B cell (primary cell): ENCODE measurements around the gene P3H3. TPM values are rescaled to one million over a fixed set of nuclear protein-coding genes. Genes with fewer than 3 reads are reported as not detected.

ENCODE experiments used
- ATAC-seq: fragments of 200-7000 bp; cut with Tn5 transposase; one replicate; pipeline ENCODE4 v1.10.0; 2021; ENCODE audit warnings: low read depth, mild to moderate bottlenecking, moderate number of reproducible peaks, moderate library complexity
- CTCF ChIA-PET: fragments of 350-600 bp; sonication (Branson Sonifier 250); formaldehyde crosslinking; loops from one replicate; lab custom pipeline; 2021; ENCODE audit warnings: antibody characterized with exemption, inconsistent platforms; lab: Charles Lee
- POLR2A ChIA-PET: fragments of 350-600 bp; sonication (Branson Sonifier 250); formaldehyde crosslinking; loops from one replicate; lab custom pipeline; 2021; ENCODE audit warnings: antibody characterized with exemption; lab: Charles Lee
- DNase-seq: peaks from one replicate; pipeline ENCODE4 v3.0.0; 2013
- H2AFZ ChIP-seq: 2 replicates; pipeline ENCODE4 v1.6.1; 2012; ENCODE audit warnings: mild to moderate bottlenecking, low read depth, low read length; ENCODE audit not compliant: insufficient read depth, poor library complexity, severe bottlenecking
- H3K27ac ChIP-seq, 2 donors: 1 replicate in 1 of 2; 2 replicates in 1 of 2; pipeline ENCODE4 v1.5.1; 2012 to 2013; ENCODE audit warnings: low read length in 2 of 2, mild to moderate bottlenecking in 2 of 2, moderate library complexity in 1 of 2
- H3K27me3 ChIP-seq, 4 experiments: fragments of 200-600 bp in 1 of 4; sonication (generic) in 1 of 4; replicated peaks in 1 of 4; 1 replicate in 2 of 4; 2 replicates in 2 of 4; pipeline versions ENCODE4 v1.6.1 to v1.7.0; 2013 to 2016; ENCODE audit warnings: low read length in 3 of 4, mild to moderate bottlenecking in 2 of 4, mixed read lengths in 1 of 4, moderate library complexity in 1 of 4; ENCODE audit not compliant: insufficient read depth in 4 of 4, control insufficient read depth in 3 of 4; ENCODE audit errors: control extremely low read depth in 1 of 4
- H3K36me3 ChIP-seq, 2 experiments: replicated peaks in 1 of 2; 1 replicate in 1 of 2; 2 replicates in 1 of 2; pipeline versions ENCODE4 v1.6.1 to v1.7.1; 2013; ENCODE audit warnings: low read length in 1 of 2; ENCODE audit not compliant: insufficient read depth in 2 of 2, control insufficient read depth in 1 of 2; ENCODE audit errors: control extremely low read depth in 1 of 2, extremely low read depth in 1 of 2
- H3K4me1 ChIP-seq, 2 donors: fragments of 200-600 bp in 1 of 2; sonication (generic) in 1 of 2; 1 replicate in 1 of 2; 2 replicates in 1 of 2; pipeline versions ENCODE4 v1.5.1 to v1.6.1; 2013 to 2017; ENCODE audit warnings: low read length in 2 of 2; ENCODE audit not compliant: control insufficient read depth in 2 of 2, insufficient read depth in 2 of 2
- H3K4me2 ChIP-seq: replicated peaks from 2 replicates; pipeline ENCODE3; 2012; ENCODE audit warnings: mild to moderate bottlenecking, low read depth, low read length; ENCODE audit not compliant: poor library complexity, severe bottlenecking
- H3K4me3 ChIP-seq, 5 experiments: fragments of 200-600 bp in 1 of 5; sonication (generic) in 1 of 5; 1 replicate in 3 of 5; 2 replicates in 2 of 5; pipeline versions ENCODE4 v1.5.1 to v1.7.0; 2011 to 2016; ENCODE audit warnings: low read length in 4 of 5, mild to moderate bottlenecking in 4 of 5, low read depth in 2 of 5, control low read depth in 1 of 5, moderate library complexity in 1 of 5; ENCODE audit not compliant: insufficient read depth in 1 of 5; ENCODE audit errors: control extremely low read depth in 1 of 5, extremely low read depth in 1 of 5
- H3K79me2 ChIP-seq: fragments of 200-600 bp; sonication (generic); one replicate; pipeline ENCODE4 v1.6.0; 2016; ENCODE audit warnings: low read length; ENCODE audit not compliant: control insufficient read depth, insufficient read depth
- H3K9ac ChIP-seq: fragments of 200-600 bp; sonication (generic); 2 replicates; pipeline ENCODE4 v1.6.1; 2017; ENCODE audit warnings: mild to moderate bottlenecking, low read length, moderate library complexity
- H3K9me3 ChIP-seq, 3 donors: one replicate each; pipeline versions ENCODE4 v1.6.1 to v1.7.1; 2013; ENCODE audit warnings: low read length in 2 of 3; ENCODE audit not compliant: control insufficient read depth in 2 of 3, insufficient read depth in 1 of 3; ENCODE audit errors: control extremely low read depth in 1 of 3
- H4K20me1 ChIP-seq: 2 replicates; pipeline ENCODE4 v1.6.0; 2012; ENCODE audit warnings: mild to moderate bottlenecking, low read length; ENCODE audit not compliant: insufficient read depth, control insufficient read depth, poor library complexity, severe bottlenecking
- H3K27ac Mint-ChIP-seq: one replicate; pipeline ENCODE4 v1.8.0; 2021; ENCODE audit warnings: mixed read lengths
- H3K27me3 Mint-ChIP-seq: one replicate; pipeline ENCODE4 v1.8.0; 2021; ENCODE audit warnings: mixed read lengths
- H3K4me1 Mint-ChIP-seq: one replicate; pipeline ENCODE4 v1.8.0; 2021; ENCODE audit warnings: mixed read lengths
- H3K4me3 Mint-ChIP-seq: one replicate; pipeline ENCODE4 v1.8.0; 2021; ENCODE audit warnings: mixed read lengths
- H3K9me3 Mint-ChIP-seq: one replicate; pipeline ENCODE4 v1.8.0; 2022; ENCODE audit warnings: mixed read lengths; ENCODE audit not compliant: insufficient read depth
- CTCF ChIP-seq: fragments of 200-600 bp; IDR thresholded peaks from one replicate; pipeline ENCODE4 v1.8.0; 2022; ENCODE audit warnings: antibody characterized with exemption, mild to moderate bottlenecking
- EZH2 ChIP-seq: IDR thresholded peaks from 2 replicates; pipeline ENCODE4 v1.6.1; 2012; ENCODE audit warnings: borderline replicate concordance, low read depth, mild to moderate bottlenecking, moderate library complexity, low read length; ENCODE audit not compliant: insufficient read depth, poor library complexity, severe bottlenecking
- WGBS: methylation state at CpG from one replicate; pipeline ENCODE4 v1.1.5; 2013; ENCODE audit warnings: missing lambda C conversion rate; ENCODE audit not compliant: insufficient coverage; 5-methylcytosine and 5-hydroxymethylcytosine counted together
- intact Hi-C: fragments of 100-400 bp; cut with micrococcal nuclease; formaldehyde crosslinking; loops from one replicate; pipeline ENCODE4 v1.10.0; 2022
- polyA plus RNA-seq: library from polyadenylated mRNA; depleted of rRNA; stranded (reverse); fragments of >200 nt; gene quantifications from 2 replicates; pipeline ENCODE4 v1.2.3, GENCODE V29; 2012
- total RNA-seq, 2 donors: library from RNA; stranded (reverse); fragments of 120-200 nt in 1 of 2; gene quantifications; 1 replicate in 1 of 2; 2 replicates in 1 of 2; pipeline versions ENCODE4 v1.2.3 to v1.2.4, GENCODE V29; 2013 to 2022

The P3H3 gene
- total and polyA plus RNA-seq, 2 donors (not counting 1 experiment from before 2014, with no cell fraction given): 0.09 TPM; not detected in 1

DNA sequence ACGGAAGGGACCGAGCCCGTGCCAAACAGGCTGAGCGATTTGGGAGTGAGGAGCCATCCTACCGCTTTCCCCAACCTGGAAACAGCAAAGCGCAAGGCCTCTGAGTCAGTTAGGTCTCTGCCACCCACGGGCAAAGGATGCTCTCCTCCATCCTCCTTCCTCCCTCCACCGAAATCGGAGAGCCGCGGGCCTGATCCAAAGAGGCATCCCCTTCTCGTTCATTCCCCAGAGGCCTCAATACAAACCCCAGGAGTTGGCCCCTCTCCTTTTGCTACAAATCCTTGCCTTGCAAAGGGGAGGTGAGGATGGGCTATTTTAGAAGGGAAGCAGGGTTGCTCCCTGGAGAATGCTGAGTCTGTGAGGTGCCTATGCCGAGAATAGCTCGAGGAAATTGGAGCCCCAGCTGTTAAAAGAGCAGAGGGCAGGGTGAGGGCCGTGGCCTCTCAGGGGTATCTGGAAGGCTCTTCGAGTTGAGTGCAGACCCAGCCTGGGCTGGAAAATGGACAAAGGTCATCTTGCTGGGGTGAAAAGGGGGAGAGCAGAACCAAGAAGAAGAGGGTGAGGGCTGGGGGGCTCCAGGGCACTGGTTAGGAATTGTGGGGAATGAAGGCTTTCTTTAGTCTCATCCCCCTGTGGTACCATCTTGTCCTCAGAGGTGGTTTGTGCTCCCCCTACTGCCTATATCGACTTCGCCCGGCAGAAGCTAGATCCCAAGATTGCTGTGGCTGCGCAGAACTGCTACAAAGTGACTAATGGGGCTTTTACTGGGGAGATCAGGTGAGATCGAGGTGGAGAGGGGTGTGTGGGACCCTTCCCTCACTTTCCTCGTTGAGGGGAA, 40.2 kb downstream of the P3H3 start:
- no peaks in the 10 kb centered on the region for H3K27me3 Mint-ChIP-seq
- Histone ChIP-seq H3K4me1 (peaks cover 33 to 41% of the 10 kb centered on the region in 2 donors), H3K9me3 (no peaks in the 10 kb centered on the region), H3K27ac (peak overlapping the region in 1 of 2 donors; percentile 71), H3K27me3 (no peaks in the 10 kb centered on the region), H3K4me3 (peak overlapping the region; percentile 56 to 88 (median 68)), H3K4me2 (peak overlapping the region; percentile 97), H3K9ac (peak overlapping the region; percentile 89), H3K36me3 (peaks cover 0 to 31% of the 10 kb centered on the region in 2 experiments), H3K79me2 (peaks cover 17% of the 10 kb centered on the region), H2AFZ (peak overlapping the region; percentile 92), H4K20me1 (peaks cover 46% of the 10 kb centered on the region)
- DNase-seq (peak; percentile 38), ATAC-seq (no peak)
- peak overlapping the region; percentile 89 for H3K4me3 Mint-ChIP-seq
- peak overlapping the region; percentile 89 for H3K27ac Mint-ChIP-seq
- ChIA-PET POLR2A (interaction anchor here (0.6 to 5.5 kb wide), 7 partner anchors 15 to 255 kb away, joined by 3 to 49 read pairs (median 6); partner anchors contain the start of genes C12orf57, CDCA3, RNU7-1 and USP5), CTCF (interaction anchor here (0.6 to 11.8 kb wide), 24 partner anchors 8 to 307 kb away, joined by 3 to 136 read pairs (median 6); partner anchors contain the start of genes C12orf57, C1R, C1RL and CDCA3)
- no peaks in the 10 kb centered on the region for H3K9me3 Mint-ChIP-seq
- intact Hi-C loops: loop anchor here (1.0 to 2.0 kb wide), 8 partner anchors 56 to 245 kb away; partner anchors contain the start of genes C12orf57, C1R, C1RL and LPCAT3
- TF ChIP-seq EZH2 (no peak), CTCF (no peak)
- 18% methylated on average over 14 of the region's 22 CpGs for WGBS
- peaks cover 50% of the 10 kb centered on the region for H3K4me1 Mint-ChIP-seq
